ENCODE results near the gene IL31RA. TPM values are rescaled to one million over a fixed set of nuclear protein-coding genes. Genes with fewer than 3 reads are reported as not detected.
A peak's percentile ranks its signal among the peaks of the same experiment; 100 is the strongest.

The IL31RA gene
- polyA plus RNA-seq, 6 donors from 2014 or later = not detected

GRCh38 chr5:55913466-55914413, 62.6 kb downstream of the IL31RA start:
- Mint-ChIP-seq H3K4me1 (no peaks in the 10 kb centered on the region), H3K27ac (no peak overlapping the region), H3K9me3 (peaks cover 0 to 5% (median 0%) of the 10 kb centered on the region in 7 donors), H3K27me3 (peaks cover 0 to 18% (median 0%) of the 10 kb centered on the region in 3 donors), H3K4me3 (no peak overlapping the region), H3K36me3 (no peaks in the 10 kb centered on the region)
- ATAC-seq (ENCODE audit: low read depth in 2 of 2) = no peak
- DNase-seq = no peak

GRCh38 chr5:55914971-55915370, 63.8 kb downstream of the IL31RA start:
- ATAC-seq (ENCODE audit: low read depth in 2 of 2) = no peak
- peaks cover 0 to 18% (median 6%) of the 10 kb centered on the region in 3 donors for H3K27me3 Mint-ChIP-seq
- DNase-seq = no peak
- peaks cover 0 to 3% (median 0%) of the 10 kb centered on the region in 7 donors for H3K9me3 Mint-ChIP-seq
- peaks cover 5 to 7% (median 7%) of the 10 kb centered on the region in 3 donors for H3K4me1 Mint-ChIP-seq
- no peak overlapping the region for H3K4me3 Mint-ChIP-seq
- no peak overlapping the region for H3K27ac Mint-ChIP-seq
- no peaks in the 10 kb centered on the region for H3K36me3 Mint-ChIP-seq

GRCh38 chr5:55915783-55916182, 64.6 kb downstream of the IL31RA start:
- H3K36me3 Mint-ChIP-seq = no peaks in the 10 kb centered on the region

GRCh38 chr5:55916986-55917385, 65.8 kb downstream of the IL31RA start:
- no peak overlapping the region for H3K4me3 Mint-ChIP-seq
- DNase-seq (no peak), ATAC-seq (ENCODE audit: low read depth in 2 of 2) (no peak)
- no peaks in the 10 kb centered on the region for H3K9me3 Mint-ChIP-seq
- H3K4me1 Mint-ChIP-seq = peaks cover 5 to 9% (median 7%) of the 10 kb centered on the region in 3 donors
- no peak overlapping the region for H3K27ac Mint-ChIP-seq
- H3K36me3 Mint-ChIP-seq = no peaks in the 10 kb centered on the region
- H3K27me3 Mint-ChIP-seq = peaks cover 0 to 18% (median 6%) of the 10 kb centered on the region in 3 donors

More at GRCh38 chr5:55915783-55916182, 64.6 kb downstream of the IL31RA start:
- ATAC-seq (ENCODE audit: low read depth in 2 of 2) (no peak), DNase-seq (no peak)
- Mint-ChIP-seq H3K27me3 (peaks cover 0 to 18% (median 6%) of the 10 kb centered on the region in 3 donors), H3K4me3 (no peak overlapping the region), H3K27ac (no peak overlapping the region), H3K9me3 (peaks cover 0 to 3% (median 0%) of the 10 kb centered on the region in 7 donors), H3K4me1 (peaks cover 5 to 7% (median 7%) of the 10 kb centered on the region in 3 donors)

- no peak overlapping the region for H3K4me3 Mint-ChIP-seq
- H3K4me1 Mint-ChIP-seq = peaks cover 5 to 11% (median 7%) of the 10 kb centered on the region in 3 donors
- no peak for DNase-seq
- no peaks in the 10 kb centered on the region for H3K9me3 Mint-ChIP-seq
- H3K36me3 Mint-ChIP-seq = no peaks in the 10 kb centered on the region
- H3K27me3 Mint-ChIP-seq = peaks cover 0 to 14% (median 6%) of the 10 kb centered on the region in 3 donors
- peak overlapping the region in 1 of 6 donors; percentile 38 for H3K27ac Mint-ChIP-seq
- ATAC-seq (ENCODE audit: low read depth in 2 of 2) = no peak
Observed at GRCh38 chr5:55917402-55918086, 66.4 kb downstream of the IL31RA start.

- Mint-ChIP-seq H3K4me1 (peaks cover 7 to 18% (median 16%) of the 10 kb centered on the region in 3 donors), H3K27ac (no peak overlapping the region), H3K27me3 (peaks cover 5 to 14% (median 6%) of the 10 kb centered on the region in 3 donors), H3K36me3 (no peaks in the 10 kb centered on the region), H3K9me3 (no peaks in the 10 kb centered on the region), H3K4me3 (no peak overlapping the region)
- no peak for ATAC-seq (ENCODE audit: low read depth in 2 of 2)
- DNase-seq = no peak
Observed at GRCh38 chr5:55918087-55919035, 67.2 kb downstream of the IL31RA start.

- Mint-ChIP-seq H3K36me3 (no peaks in the 10 kb centered on the region), H3K27ac (peak overlapping the region in 1 of 6 donors; percentile 24), H3K4me1 (peaks cover 10 to 25% (median 21%) of the 10 kb centered on the region in 3 donors), H3K27me3 (peaks cover 5 to 14% (median 6%) of the 10 kb centered on the region in 3 donors), H3K4me3 (peak overlapping the region in 1 of 8 donors; percentile 26), H3K9me3 (no peaks in the 10 kb centered on the region)
- DNase-seq = no peak
- no peak for ATAC-seq (ENCODE audit: low read depth in 2 of 2)
Observed at GRCh38 chr5:55919625-55920024, 68.5 kb downstream of the IL31RA start.

GRCh38 chr5:55920784-55921183, 69.6 kb downstream of the IL31RA start:
- H3K36me3 Mint-ChIP-seq = no peaks in the 10 kb centered on the region
- peaks cover 0 to 14% (median 6%) of the 10 kb centered on the region in 3 donors for H3K27me3 Mint-ChIP-seq
- no peak overlapping the region for H3K27ac Mint-ChIP-seq
- ATAC-seq (ENCODE audit: low read depth in 2 of 2) (no peak), DNase-seq (no peak)
- H3K4me1 Mint-ChIP-seq = peaks cover 10 to 25% (median 21%) of the 10 kb centered on the region in 3 donors
- H3K9me3 Mint-ChIP-seq = no peaks in the 10 kb centered on the region
- H3K4me3 Mint-ChIP-seq = no peak overlapping the region

GRCh38 chr5:55921617-55922016, 70.5 kb downstream of the IL31RA start:
- H3K4me1 Mint-ChIP-seq = peaks cover 10 to 25% (median 21%) of the 10 kb centered on the region in 3 donors
- no peak for ATAC-seq (ENCODE audit: low read depth in 2 of 2)
- peaks cover 0 to 14% (median 6%) of the 10 kb centered on the region in 3 donors for H3K27me3 Mint-ChIP-seq
- H3K4me3 Mint-ChIP-seq = peak overlapping the region in 1 of 8 donors; percentile 7
- no peaks in the 10 kb centered on the region for H3K9me3 Mint-ChIP-seq
- no peaks in the 10 kb centered on the region for H3K36me3 Mint-ChIP-seq
- no peak for DNase-seq
- no peak overlapping the region for H3K27ac Mint-ChIP-seq

GRCh38 chr5:55923177-55923771, 72.1 kb downstream of the IL31RA start:
- no peaks in the 10 kb centered on the region for H3K9me3 Mint-ChIP-seq
- H3K27ac Mint-ChIP-seq = peak overlapping the region in 4 of 6 donors; percentile 66 to 98 (median 80)
- H3K36me3 Mint-ChIP-seq = no peaks in the 10 kb centered on the region
- DNase-seq (no peak), ATAC-seq (ENCODE audit: low read depth in 2 of 2) (peak; percentile 46 to 58)
- peak overlapping the region; percentile 77 to 97 (median 94) for H3K4me3 Mint-ChIP-seq
- peaks cover 10 to 25% (median 21%) of the 10 kb centered on the region in 3 donors for H3K4me1 Mint-ChIP-seq
- peaks cover 0 to 14% (median 6%) of the 10 kb centered on the region in 3 donors for H3K27me3 Mint-ChIP-seq

- no peak for ATAC-seq (ENCODE audit: low read depth in 2 of 2)
- H3K9me3 Mint-ChIP-seq = no peaks in the 10 kb centered on the region
- H3K4me1 Mint-ChIP-seq = peaks cover 10 to 25% (median 21%) of the 10 kb centered on the region in 3 donors
- H3K27ac Mint-ChIP-seq = peak overlapping the region in 1 of 6 donors; percentile 77
- peaks cover 0 to 14% (median 6%) of the 10 kb centered on the region in 3 donors for H3K27me3 Mint-ChIP-seq
- peak overlapping the region; percentile 17 to 97 (median 91) for H3K4me3 Mint-ChIP-seq
- H3K36me3 Mint-ChIP-seq = no peaks in the 10 kb centered on the region
- no peak for DNase-seq
Observed at GRCh38 chr5:55923865-55924500, 72.8 kb downstream of the IL31RA start.

GRCh38 chr5:55924744-55925143, 73.6 kb downstream of the IL31RA start:
- Mint-ChIP-seq H3K4me3 (peak overlapping the region in 4 of 8 donors; percentile 21 to 78 (median 28)), H3K36me3 (no peaks in the 10 kb centered on the region), H3K27me3 (peaks cover 0 to 14% (median 0%) of the 10 kb centered on the region in 3 donors), H3K27ac (no peak overlapping the region), H3K9me3 (no peaks in the 10 kb centered on the region), H3K4me1 (peaks cover 5 to 19% (median 14%) of the 10 kb centered on the region in 3 donors)
- DNase-seq = no peak
- ATAC-seq (ENCODE audit: low read depth in 2 of 2) = no peak
